SK-N-SH treated with all-trans-retinoic acid at 6 μM for 48 hours (cell line): ENCODE data around the gene USH1G.

Experiments
- ARNTL ChIP-seq: fragments of 450-650 bp; formaldehyde crosslinking; IDR thresholded peaks from 2 replicates; pipeline ENCODE4 v1.5.0; 2020; ENCODE audit warnings: low read depth, mild to moderate bottlenecking, moderate library complexity, borderline replicate concordance
- BACH2 ChIP-seq: fragments of 250-450 bp; sonication (Bioruptor Pico); IDR thresholded peaks from 2 replicates; pipeline ENCODE4 v1.9.0; 2021; ENCODE audit warnings: mild to moderate bottlenecking, borderline replicate concordance
- CSDC2 ChIP-seq: fragments of 250-450 bp; sonication (Bioruptor Pico); IDR thresholded peaks from 2 replicates; pipeline ENCODE4 v1.5.0; 2020; ENCODE audit warnings: mild to moderate bottlenecking, moderate library complexity
- ESRRG ChIP-seq: fragments of 250-450 bp; sonication (Bioruptor Pico); IDR thresholded peaks from 2 replicates; pipeline ENCODE4 v1.6.1; 2021; ENCODE audit warnings: mild to moderate bottlenecking
- TOX ChIP-seq: fragments of 250-450 bp; sonication (Bioruptor Pico); IDR thresholded peaks from 2 replicates; pipeline ENCODE4 v1.8.0; 2021; ENCODE audit warnings: mild to moderate bottlenecking, moderate library complexity, borderline replicate concordance
- ZC3H10 ChIP-seq: fragments of 250-450 bp; sonication (Bioruptor Pico); IDR thresholded peaks from 2 replicates; pipeline ENCODE4 v1.5.1; 2021; ENCODE audit warnings: mild to moderate bottlenecking, moderate library complexity
- ZFP3 ChIP-seq: fragments of 250-450 bp; sonication (Bioruptor Pico); IDR thresholded peaks from 2 replicates; pipeline ENCODE4 v1.5.0; 2020; ENCODE audit warnings: mild to moderate bottlenecking, moderate library complexity
- ZFP30 ChIP-seq: fragments of 450-650 bp; formaldehyde crosslinking; IDR thresholded peaks from 2 replicates; pipeline ENCODE4 v1.5.0; 2022; ENCODE audit warnings: mild to moderate bottlenecking, moderate library complexity
- TF ChIP-seq, protein P1 (sequence below): fragments of 250-450 bp; sonication (Bioruptor Pico); IDR thresholded peaks from 2 replicates; pipeline ENCODE4 v1.5.1; 2021; ENCODE audit warnings: mild to moderate bottlenecking, moderate library complexity
- TF ChIP-seq, protein P2 (sequence below): fragments of 250-450 bp; sonication (Bioruptor Pico); IDR thresholded peaks from 2 replicates; pipeline ENCODE4 v1.5.1; 2020; ENCODE audit warnings: low read depth, mild to moderate bottlenecking, moderate library complexity

DNA sequence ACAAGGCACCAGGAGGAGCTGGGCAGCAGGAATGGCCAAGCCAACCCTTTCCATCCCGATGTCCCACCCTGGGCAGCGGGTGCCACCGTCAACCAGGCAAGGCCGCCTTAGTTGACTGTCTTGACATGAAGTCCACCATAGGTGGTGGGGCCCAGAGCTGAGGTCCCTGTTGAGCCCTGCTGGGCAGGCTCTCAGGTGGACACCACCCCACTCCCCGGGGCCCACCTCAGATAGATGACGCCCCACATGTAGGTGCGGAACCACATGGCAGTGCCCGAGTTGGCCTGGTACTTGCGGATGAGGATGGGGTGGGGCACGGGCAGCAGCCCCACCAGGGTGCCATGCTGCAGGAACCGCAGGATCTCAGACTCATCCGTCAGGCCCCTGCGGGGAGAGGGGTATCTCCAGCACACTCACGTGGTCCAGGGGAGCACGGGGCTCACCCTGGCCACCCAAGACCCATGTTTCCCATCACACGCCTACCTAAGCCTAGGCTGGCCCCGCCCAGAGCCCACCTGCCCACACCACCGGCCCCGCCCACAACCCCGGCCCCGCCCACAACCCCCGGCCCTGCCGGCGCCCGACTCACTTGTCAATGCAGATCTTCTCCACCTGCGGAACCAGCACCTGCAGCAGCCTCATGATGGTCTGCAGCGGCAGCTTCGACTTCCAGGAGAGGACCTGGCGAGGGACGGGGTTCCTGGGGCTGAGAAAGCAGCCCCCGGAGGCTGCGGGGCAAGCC, 28.8 kb upstream of the USH1G start:
- TF ChIP-seq, protein P1, sequence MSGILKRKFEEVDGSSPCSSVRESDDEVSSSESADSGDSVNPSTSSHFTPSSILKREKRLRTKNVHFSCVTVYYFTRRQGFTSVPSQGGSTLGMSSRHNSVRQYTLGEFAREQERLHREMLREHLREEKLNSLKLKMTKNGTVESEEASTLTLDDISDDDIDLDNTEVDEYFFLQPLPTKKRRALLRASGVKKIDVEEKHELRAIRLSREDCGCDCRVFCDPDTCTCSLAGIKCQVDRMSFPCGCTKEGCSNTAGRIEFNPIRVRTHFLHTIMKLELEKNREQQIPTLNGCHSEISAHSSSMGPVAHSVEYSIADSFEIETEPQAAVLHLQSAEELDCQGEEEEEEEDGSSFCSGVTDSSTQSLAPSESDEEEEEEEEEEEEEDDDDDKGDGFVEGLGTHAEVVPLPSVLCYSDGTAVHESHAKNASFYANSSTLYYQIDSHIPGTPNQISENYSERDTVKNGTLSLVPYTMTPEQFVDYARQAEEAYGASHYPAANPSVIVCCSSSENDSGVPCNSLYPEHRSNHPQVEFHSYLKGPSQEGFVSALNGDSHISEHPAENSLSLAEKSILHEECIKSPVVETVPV, result no peak
- no peak for TF ChIP-seq BACH2
- TF ChIP-seq ZFP3, result no peak
- TF ChIP-seq, protein P2, sequence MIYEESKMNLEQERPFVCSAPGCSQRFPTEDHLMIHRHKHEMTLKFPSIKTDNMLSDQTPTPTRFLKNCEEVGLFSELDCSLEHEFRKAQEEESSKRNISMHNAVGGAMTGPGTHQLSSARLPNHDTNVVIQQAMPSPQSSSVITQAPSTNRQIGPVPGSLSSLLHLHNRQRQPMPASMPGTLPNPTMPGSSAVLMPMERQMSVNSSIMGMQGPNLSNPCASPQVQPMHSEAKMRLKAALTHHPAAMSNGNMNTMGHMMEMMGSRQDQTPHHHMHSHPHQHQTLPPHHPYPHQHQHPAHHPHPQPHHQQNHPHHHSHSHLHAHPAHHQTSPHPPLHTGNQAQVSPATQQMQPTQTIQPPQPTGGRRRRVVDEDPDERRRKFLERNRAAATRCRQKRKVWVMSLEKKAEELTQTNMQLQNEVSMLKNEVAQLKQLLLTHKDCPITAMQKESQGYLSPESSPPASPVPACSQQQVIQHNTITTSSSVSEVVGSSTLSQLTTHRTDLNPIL (CRISPR knock-in tag), result no peak
- no peak for TF ChIP-seq ARNTL
- TF ChIP-seq ZC3H10 (CRISPR knock-in tag), result no peak
- TF ChIP-seq CSDC2 (CRISPR knock-in tag), result no peak
- no peak for TF ChIP-seq ZFP30 (CRISPR knock-in tag)
- no peak for TF ChIP-seq ESRRG (CRISPR knock-in tag)
- TF ChIP-seq TOX (CRISPR knock-in tag), result no peak
